Measurements from ENCODE around the gene TIGD4. TPM values are rescaled to one million over a fixed set of nuclear protein-coding genes. Genes with fewer than 3 reads are reported as not detected.
A peak's percentile ranks its signal among the peaks of the same experiment; 100 is the strongest.

Gene TIGD4
- total and polyA plus RNA-seq, 4 donors, result 0.02 to 0.42 (median 0.23) TPM

DNA sequence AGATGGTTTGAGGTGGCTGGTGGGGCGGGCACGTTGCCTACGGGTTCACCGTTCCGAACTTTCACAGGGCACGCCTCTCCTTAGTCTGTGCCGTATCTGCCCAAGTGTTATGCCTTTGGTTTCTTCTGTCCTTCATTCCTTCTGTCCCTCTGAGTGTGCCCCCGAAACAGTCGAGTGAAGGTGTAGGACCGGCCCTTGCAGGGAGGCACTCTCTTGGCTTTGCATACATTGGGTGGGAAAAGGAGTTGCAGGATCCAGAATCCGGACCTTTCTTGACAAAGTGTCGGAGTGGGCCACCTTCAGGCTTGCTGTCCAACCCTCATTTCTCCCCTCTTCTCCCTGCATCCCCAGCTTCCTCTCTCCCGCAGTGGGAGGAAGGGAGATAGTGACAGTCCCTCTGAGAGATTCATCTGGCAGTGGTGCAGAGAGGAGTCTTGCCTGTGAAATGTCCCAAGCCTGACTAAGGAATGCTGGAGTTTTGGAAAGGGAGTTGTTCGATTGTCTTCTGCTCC, 793 bp upstream of the TIGD4 start:
- no peak for DNase-seq (ENCODE audit: low spot score)
- no peak for TF ChIP-seq TAF1 (conservative IDR thresholded peaks at IDR 0.05)
- no peak for TF ChIP-seq HNF4G (IDR thresholded peaks at IDR 0.05)
- TF ChIP-seq, protein P1, sequence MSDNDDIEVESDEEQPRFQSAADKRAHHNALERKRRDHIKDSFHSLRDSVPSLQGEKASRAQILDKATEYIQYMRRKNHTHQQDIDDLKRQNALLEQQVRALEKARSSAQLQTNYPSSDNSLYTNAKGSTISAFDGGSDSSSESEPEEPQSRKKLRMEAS (IDR thresholded peaks at IDR 0.05), result no peak
- TF ChIP-seq, protein P2, sequence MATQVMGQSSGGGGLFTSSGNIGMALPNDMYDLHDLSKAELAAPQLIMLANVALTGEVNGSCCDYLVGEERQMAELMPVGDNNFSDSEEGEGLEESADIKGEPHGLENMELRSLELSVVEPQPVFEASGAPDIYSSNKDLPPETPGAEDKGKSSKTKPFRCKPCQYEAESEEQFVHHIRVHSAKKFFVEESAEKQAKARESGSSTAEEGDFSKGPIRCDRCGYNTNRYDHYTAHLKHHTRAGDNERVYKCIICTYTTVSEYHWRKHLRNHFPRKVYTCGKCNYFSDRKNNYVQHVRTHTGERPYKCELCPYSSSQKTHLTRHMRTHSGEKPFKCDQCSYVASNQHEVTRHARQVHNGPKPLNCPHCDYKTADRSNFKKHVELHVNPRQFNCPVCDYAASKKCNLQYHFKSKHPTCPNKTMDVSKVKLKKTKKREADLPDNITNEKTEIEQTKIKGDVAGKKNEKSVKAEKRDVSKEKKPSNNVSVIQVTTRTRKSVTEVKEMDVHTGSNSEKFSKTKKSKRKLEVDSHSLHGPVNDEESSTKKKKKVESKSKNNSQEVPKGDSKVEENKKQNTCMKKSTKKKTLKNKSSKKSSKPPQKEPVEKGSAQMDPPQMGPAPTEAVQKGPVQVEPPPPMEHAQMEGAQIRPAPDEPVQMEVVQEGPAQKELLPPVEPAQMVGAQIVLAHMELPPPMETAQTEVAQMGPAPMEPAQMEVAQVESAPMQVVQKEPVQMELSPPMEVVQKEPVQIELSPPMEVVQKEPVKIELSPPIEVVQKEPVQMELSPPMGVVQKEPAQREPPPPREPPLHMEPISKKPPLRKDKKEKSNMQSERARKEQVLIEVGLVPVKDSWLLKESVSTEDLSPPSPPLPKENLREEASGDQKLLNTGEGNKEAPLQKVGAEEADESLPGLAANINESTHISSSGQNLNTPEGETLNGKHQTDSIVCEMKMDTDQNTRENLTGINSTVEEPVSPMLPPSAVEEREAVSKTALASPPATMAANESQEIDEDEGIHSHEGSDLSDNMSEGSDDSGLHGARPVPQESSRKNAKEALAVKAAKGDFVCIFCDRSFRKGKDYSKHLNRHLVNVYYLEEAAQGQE (IDR thresholded peaks at IDR 0.05), result no peak
- TF ChIP-seq NR2F2 (IDR thresholded peaks at IDR 0.05), result no peak
- TF ChIP-seq, protein P3, sequence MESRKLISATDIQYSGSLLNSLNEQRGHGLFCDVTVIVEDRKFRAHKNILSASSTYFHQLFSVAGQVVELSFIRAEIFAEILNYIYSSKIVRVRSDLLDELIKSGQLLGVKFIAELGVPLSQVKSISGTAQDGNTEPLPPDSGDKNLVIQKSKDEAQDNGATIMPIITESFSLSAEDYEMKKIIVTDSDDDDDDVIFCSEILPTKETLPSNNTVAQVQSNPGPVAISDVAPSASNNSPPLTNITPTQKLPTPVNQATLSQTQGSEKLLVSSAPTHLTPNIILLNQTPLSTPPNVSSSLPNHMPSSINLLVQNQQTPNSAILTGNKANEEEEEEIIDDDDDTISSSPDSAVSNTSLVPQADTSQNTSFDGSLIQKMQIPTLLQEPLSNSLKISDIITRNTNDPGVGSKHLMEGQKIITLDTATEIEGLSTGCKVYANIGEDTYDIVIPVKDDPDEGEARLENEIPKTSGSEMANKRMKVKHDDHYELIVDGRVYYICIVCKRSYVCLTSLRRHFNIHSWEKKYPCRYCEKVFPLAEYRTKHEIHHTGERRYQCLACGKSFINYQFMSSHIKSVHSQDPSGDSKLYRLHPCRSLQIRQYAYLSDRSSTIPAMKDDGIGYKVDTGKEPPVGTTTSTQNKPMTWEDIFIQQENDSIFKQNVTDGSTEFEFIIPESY (IDR thresholded peaks at IDR 0.05), result no peak
- no peak for TF ChIP-seq HNF4A (conservative IDR thresholded peaks at IDR 0.05)
- TF ChIP-seq EGR1 (IDR thresholded peaks at IDR 0.05; ENCODE audit: low read depth in 2 of 2), result no peak
- no peak for TF ChIP-seq YY1 (IDR thresholded peaks at IDR 0.05)
- TF ChIP-seq, protein P4, sequence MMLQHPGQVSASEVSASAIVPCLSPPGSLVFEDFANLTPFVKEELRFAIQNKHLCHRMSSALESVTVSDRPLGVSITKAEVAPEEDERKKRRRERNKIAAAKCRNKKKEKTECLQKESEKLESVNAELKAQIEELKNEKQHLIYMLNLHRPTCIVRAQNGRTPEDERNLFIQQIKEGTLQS (IDR thresholded peaks at IDR 0.05), result no peak
- TF ChIP-seq, protein P5, sequence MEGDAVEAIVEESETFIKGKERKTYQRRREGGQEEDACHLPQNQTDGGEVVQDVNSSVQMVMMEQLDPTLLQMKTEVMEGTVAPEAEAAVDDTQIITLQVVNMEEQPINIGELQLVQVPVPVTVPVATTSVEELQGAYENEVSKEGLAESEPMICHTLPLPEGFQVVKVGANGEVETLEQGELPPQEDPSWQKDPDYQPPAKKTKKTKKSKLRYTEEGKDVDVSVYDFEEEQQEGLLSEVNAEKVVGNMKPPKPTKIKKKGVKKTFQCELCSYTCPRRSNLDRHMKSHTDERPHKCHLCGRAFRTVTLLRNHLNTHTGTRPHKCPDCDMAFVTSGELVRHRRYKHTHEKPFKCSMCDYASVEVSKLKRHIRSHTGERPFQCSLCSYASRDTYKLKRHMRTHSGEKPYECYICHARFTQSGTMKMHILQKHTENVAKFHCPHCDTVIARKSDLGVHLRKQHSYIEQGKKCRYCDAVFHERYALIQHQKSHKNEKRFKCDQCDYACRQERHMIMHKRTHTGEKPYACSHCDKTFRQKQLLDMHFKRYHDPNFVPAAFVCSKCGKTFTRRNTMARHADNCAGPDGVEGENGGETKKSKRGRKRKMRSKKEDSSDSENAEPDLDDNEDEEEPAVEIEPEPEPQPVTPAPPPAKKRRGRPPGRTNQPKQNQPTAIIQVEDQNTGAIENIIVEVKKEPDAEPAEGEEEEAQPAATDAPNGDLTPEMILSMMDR (IDR thresholded peaks at IDR 0.05; ENCODE audit: low read depth, low read length, missing input control), result no peak
- TF ChIP-seq RAD21 (IDR thresholded peaks at IDR 0.05), result no peak
- TF ChIP-seq GABPA (IDR thresholded peaks at IDR 0.05 in 1 of 2, conservative IDR thresholded peaks at IDR 0.05 in 1 of 2), result no peak
- no peak for TF ChIP-seq FOXA2 (IDR thresholded peaks at IDR 0.05)
- no peak for TF ChIP-seq FOXA1 (IDR thresholded peaks at IDR 0.05)
- no peak for TF ChIP-seq SP1 (IDR thresholded peaks at IDR 0.05)
- TF ChIP-seq RXRA (IDR thresholded peaks at IDR 0.05), result no peak
- no peak for TF ChIP-seq JUND (IDR thresholded peaks at IDR 0.05)
- Histone ChIP-seq H3K36me3 (ENCODE audit: control insufficient read depth in 4 of 4, insufficient read depth in 3 of 4, low read depth in 1 of 4, low read length in 3 of 4) (no peaks in the 10 kb centered on the region), H3K27me3 (ENCODE audit: control insufficient read depth in 4 of 4, insufficient read depth in 4 of 4, low read length in 3 of 4) (no peaks in the 10 kb centered on the region), H3K27ac (ENCODE audit: low read depth in 1 of 2, low read length in 2 of 2) (peak overlapping the region; percentile 80 to 86), H3K4me3 (ENCODE audit: low read depth in 1 of 3, low read length in 3 of 3) (peak overlapping the region; percentile 56 to 84 (median 80)), H3K9me3 (ENCODE audit: control insufficient read depth in 4 of 4, low read length in 3 of 4) (no peaks in the 10 kb centered on the region), H3K4me1 (ENCODE audit: control insufficient read depth in 4 of 4, insufficient read depth in 4 of 4, low read length in 3 of 4) (peaks cover 3 to 34% (median 26%) of the 10 kb centered on the region in 4 donors), H3K9ac (ENCODE audit: low read depth in 1 of 2, low read length in 2 of 2) (peak overlapping the region; percentile 50 to 83)
- 2% methylated on average over 14 of the region's 14 CpGs for WGBS
